ENCODE results near the gene SPATA2.

SPATA2 gene

DNA sequence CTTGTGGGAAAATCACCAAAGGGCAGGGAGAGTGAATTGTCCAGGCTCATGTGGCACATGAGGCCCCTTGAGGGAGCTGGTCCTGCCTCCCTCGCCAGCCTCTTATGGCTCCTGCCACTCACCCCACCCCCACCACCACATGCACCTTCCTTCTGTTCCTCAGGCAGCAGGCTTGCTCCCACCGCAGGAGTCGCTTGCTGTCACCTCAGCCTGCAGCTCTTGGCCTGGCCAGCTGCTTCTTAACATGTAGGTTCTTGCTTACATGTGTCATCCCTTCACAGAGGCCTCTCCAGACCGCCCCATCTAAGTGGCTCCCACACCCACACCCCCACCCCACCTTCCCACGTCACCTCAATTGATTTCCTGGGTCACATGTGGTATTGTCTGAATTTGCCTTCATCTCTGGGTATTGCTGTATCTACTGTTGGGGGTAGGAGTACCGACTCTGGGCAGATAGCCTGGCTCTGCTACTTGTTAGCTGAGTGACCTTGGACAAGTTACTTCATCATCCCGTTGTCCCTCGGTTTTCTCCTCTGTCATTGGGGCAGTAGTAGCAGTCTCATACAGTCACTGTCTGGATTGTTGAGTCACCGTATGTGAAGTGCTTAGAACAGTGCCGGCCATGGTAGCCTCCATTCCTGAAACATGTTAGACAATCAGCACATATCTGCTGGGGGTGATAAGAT, 61.0 kb downstream of the SPATA2 start:
- H3K4me3 ChIP-seq (ENCODE audit: low read depth, low read length) = no peak overlapping the region
- DNase-seq (ENCODE audit: low read depth) = no peak
- no peak for TF ChIP-seq CTCF (IDR thresholded peaks at IDR 0.05; ENCODE audit: low read depth, low read length, missing control alignments)

GRCh38 chr20:49853640-49854039, 61.7 kb downstream of the SPATA2 start:
- DNase-seq (ENCODE audit: low read depth) = no peak
- TF ChIP-seq CTCF (IDR thresholded peaks at IDR 0.05; ENCODE audit: low read depth, low read length, missing control alignments) = no peak
- no peak overlapping the region for H3K4me3 ChIP-seq (ENCODE audit: low read depth, low read length)

Measured in GM12864 (cell line).